ENCODE results near the gene FCN2. TPM values are rescaled to one million over a fixed set of nuclear protein-coding genes. Genes with fewer than 3 reads are reported as not detected.

Gene FCN2
- total RNA-seq (not detected in 2 replicates), polyA plus RNA-seq (not detected in 2 replicates)

DNA sequence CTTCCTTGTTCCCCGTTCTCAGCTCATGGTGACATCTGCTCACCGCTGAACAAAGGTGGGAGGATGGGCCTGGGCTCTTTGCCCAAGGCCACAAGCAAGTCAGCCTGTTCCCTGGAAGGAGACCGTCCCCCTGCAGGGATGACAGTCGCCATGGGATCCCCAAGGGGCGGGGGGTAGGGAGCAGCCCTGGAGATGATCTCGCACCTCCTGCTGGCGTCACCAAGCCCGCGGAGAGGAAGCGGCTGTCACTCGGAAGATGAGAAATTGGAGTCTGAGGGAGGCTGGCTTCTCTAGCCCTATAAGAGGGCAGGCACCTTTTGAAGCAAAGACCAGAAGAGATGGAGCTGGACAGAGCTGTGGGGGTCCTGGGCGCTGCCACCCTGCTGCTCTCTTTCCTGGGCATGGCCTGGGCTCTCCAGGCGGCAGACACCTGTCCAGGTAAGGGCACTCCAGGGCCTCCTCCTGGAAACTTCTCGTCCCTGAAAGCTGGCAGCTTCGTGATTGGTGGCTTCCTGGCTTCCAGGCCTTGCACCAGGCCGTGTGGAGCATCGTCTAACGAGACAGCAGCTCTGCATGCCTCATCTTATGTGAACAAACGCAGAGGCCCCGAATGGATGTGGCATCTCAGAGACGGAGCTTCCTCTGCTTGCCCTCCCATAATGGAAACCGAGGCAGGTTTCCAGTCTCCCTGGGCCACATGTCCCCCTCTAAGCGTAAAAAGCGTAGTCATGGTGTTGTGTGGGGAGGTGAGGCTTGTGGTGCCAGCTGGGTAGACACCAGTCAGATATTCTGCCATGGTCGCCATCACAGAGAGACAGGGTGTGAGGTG is at the start of gene FCN2:
Gene FCN2, plus strand, starts transcription at position 327 of the 829 bp plus-strand sequence. Its CDS starts 12 bp downstream, at position 339.
- no peak for DNase-seq (ENCODE audit: low read depth in 1 of 2, low spot score in 1 of 2)

DNA sequence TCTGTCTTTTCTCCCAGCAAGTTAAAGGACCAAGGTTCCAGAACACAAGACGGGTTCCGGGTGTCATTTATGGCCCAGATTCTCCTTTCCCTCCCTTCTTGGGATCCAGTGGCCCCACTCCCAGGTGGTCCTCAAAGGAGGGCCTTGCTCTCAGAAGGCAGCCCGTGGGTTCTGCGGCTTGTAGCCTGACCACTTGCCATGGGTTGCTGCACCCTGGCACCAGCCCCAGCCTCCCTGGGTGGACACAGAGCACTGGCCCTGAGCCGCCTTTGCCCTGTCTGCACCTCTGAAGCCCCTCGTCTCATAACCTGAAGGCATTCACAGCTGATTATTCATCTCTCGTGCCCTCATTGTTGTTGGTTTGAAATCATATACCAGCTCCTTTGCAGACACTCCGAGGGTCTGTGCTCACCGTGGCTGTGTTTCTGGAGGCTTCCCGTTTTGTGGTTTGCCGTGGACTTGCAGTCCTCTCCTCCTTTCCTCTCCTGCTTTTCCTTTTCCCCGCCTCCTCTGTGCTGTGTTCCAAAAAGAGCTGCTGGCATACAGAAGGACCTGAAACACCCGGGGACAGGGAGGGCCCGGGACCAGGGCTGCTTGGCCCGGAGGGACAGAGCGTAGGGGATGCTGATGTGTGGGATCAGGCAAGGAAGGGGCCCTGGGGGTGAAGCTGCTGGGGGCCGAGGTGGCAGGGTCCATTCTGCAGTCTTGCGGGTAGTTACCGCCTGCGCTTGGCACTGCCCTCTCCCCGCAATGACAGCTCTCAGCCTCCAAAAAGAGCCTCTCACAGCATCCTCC is 49.5 kb upstream of the FCN2 start:
- TF ChIP-seq, protein P1, sequence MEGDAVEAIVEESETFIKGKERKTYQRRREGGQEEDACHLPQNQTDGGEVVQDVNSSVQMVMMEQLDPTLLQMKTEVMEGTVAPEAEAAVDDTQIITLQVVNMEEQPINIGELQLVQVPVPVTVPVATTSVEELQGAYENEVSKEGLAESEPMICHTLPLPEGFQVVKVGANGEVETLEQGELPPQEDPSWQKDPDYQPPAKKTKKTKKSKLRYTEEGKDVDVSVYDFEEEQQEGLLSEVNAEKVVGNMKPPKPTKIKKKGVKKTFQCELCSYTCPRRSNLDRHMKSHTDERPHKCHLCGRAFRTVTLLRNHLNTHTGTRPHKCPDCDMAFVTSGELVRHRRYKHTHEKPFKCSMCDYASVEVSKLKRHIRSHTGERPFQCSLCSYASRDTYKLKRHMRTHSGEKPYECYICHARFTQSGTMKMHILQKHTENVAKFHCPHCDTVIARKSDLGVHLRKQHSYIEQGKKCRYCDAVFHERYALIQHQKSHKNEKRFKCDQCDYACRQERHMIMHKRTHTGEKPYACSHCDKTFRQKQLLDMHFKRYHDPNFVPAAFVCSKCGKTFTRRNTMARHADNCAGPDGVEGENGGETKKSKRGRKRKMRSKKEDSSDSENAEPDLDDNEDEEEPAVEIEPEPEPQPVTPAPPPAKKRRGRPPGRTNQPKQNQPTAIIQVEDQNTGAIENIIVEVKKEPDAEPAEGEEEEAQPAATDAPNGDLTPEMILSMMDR (IDR thresholded peaks at IDR 0.05; ENCODE audit: low read depth, low read length): no peak
- H3K4me1 ChIP-seq (ENCODE audit: low read depth): no peaks in the 10 kb centered on the region
- H3K36me3 ChIP-seq: no peaks in the 10 kb centered on the region
- H3K9me3 ChIP-seq (ENCODE audit: low read depth): no peaks in the 10 kb centered on the region
- H3K27me3 ChIP-seq: no peaks in the 10 kb centered on the region
- no peak overlapping the region for H3K27ac ChIP-seq
- H3K4me3 ChIP-seq: no peak overlapping the region
- DNase-seq (ENCODE audit: low read depth in 1 of 2, low spot score in 1 of 2): no peak

More for the DNA sequence above, at the start of gene FCN2:
- Histone ChIP-seq H3K4me1 (ENCODE audit: low read depth) (no peaks in the 10 kb centered on the region), H3K9me3 (ENCODE audit: low read depth) (no peaks in the 10 kb centered on the region), H3K27me3 (no peaks in the 10 kb centered on the region), H3K4me3 (no peak within 1 kb of the TSS), H3K27ac (no peak within 1 kb of the TSS), H3K36me3 (no peaks in the 10 kb centered on the region)
- TF ChIP-seq, protein P1 (IDR thresholded peaks at IDR 0.05; ENCODE audit: low read depth, low read length): no peak

DNA sequence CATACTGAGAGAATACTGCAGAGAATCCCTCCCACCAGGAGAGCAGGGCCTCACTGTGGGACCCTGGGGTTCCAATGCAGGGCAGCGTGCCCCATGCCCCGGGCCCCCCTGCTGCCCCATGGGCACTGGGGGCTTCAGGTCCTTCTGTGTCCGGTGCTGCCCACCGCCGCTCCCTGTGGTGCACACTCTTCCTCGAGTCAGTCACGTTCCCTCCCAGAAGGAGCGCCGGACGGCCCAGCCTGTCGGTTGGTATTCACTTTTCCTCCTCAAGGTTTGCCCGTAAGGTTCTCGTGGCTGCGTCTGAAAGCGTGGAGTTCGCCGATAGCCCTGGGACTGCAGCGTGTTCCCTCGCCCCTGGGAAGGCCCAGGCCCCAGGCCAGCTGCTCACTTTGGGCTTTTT is 48.1 kb upstream of the FCN2 start:
- Histone ChIP-seq H3K27ac (no peak overlapping the region), H3K4me1 (ENCODE audit: low read depth) (no peaks in the 10 kb centered on the region), H3K27me3 (no peaks in the 10 kb centered on the region), H3K9me3 (ENCODE audit: low read depth) (no peaks in the 10 kb centered on the region), H3K36me3 (no peaks in the 10 kb centered on the region), H3K4me3 (no peak overlapping the region)
- TF ChIP-seq, protein P1 (IDR thresholded peaks at IDR 0.05; ENCODE audit: low read depth, low read length): no peak
- DNase-seq (ENCODE audit: low read depth in 1 of 2, low spot score in 1 of 2): no peak

DNA sequence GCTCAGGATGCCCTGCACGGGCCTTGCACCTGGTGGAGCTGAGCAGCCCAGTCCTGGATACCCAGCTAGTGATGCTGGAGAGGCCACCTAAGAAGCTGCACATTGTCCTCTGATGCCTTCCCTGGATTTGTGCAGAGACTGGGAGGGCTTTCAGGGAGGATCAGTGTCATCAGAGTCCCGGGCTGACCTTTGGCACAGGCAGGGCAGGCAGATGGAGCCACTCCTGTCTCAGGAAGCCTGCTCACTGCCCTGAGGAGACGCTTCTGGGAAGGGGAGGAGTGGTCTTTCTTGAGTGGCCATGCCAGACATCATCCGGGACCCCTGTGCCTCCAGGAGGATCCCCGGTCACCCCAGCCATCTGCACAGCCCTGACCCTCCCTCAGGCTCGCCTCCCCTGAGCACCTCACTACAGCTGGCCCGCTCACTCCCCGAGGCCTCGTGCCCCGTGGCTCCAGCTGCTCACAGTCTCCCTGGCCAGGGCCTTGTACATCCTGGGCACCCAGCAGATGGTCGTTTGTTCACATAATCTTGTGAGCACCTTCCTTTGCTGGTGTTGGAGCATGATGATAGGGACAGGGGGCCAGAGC is 47.2 kb upstream of the FCN2 start:
- no peak for DNase-seq (ENCODE audit: low read depth in 1 of 2, low spot score in 1 of 2)
- no peaks in the 10 kb centered on the region for H3K4me1 ChIP-seq (ENCODE audit: low read depth)
- H3K27ac ChIP-seq: no peak overlapping the region
- H3K9me3 ChIP-seq (ENCODE audit: low read depth): no peaks in the 10 kb centered on the region
- H3K36me3 ChIP-seq: no peaks in the 10 kb centered on the region
- TF ChIP-seq, protein P1 (IDR thresholded peaks at IDR 0.05; ENCODE audit: low read depth, low read length): no peak
- no peaks in the 10 kb centered on the region for H3K27me3 ChIP-seq
- no peak overlapping the region for H3K4me3 ChIP-seq

DNA sequence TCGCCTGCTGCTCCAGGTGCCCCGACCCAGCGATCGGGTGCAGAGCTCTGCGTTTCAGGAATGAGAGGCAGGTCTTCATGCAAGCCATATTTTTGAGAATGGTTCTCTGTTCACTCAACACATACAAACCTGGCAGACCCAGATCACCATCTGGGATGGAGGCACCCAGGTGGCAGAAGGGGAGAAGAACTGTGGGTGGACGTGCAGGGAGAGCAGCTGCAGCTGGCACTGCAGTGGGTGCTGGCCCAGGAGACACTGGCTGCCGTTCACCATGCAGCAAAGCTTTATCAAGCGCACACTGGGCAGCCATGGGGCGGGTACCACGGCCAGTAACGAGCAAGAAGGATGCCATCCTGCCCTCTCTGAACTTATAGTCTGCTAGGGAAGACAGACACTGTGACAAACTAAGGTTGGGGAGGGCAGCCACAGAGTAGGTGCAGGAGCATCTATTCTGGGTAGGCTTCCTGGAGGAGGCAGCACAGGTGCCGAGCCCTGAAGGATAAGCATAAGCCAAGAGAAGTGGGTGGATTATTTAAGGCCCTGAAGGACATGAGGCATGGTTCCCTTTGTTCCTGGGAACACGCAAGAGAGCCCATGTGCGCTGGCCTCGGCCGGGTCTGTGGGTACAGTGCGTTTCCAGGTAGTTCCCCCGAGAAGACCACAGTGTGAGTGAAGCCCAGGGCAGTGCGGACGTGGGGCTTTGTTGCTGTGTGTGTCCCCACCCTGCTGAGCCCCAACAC is 46.2 kb upstream of the FCN2 start:
- TF ChIP-seq, protein P1 (IDR thresholded peaks at IDR 0.05; ENCODE audit: low read depth, low read length): no peak
- no peaks in the 10 kb centered on the region for H3K4me1 ChIP-seq (ENCODE audit: low read depth)
- no peak overlapping the region for H3K27ac ChIP-seq
- no peaks in the 10 kb centered on the region for H3K36me3 ChIP-seq
- no peaks in the 10 kb centered on the region for H3K9me3 ChIP-seq (ENCODE audit: low read depth)
- H3K27me3 ChIP-seq: no peaks in the 10 kb centered on the region
- no peak overlapping the region for H3K4me3 ChIP-seq
- no peak for DNase-seq (ENCODE audit: low read depth in 1 of 2, low spot score in 1 of 2)
